IMR-90 (cell line): ENCODE measurements around the gene OPCML. TPM values are rescaled to one million over a fixed set of nuclear protein-coding genes. Genes with fewer than 3 reads are reported as not detected.

Experiments used
- ATAC-seq: fragments of 200-7000 bp; cut with Tn5 transposase; 2 replicates; pipeline ENCODE4 v1.9.1; 2020; ENCODE audit warnings: low read depth, mild to moderate bottlenecking, moderate library complexity
- BruUV-seq: library from RNA; stranded (reverse); fragments of 400-500 nt; replicated peaks from 2 replicates; lab custom pipeline; 2021; lab: Mats Ljungman, UMichigan
- CTCF ChIA-PET: fragments of 300-600 bp; formaldehyde crosslinking; extraction: SDS; loops from one replicate; lab custom pipeline; 2021; ENCODE audit warnings: antibody characterized with exemption; lab: Yijun Ruan, JAX
- POLR2A ChIA-PET: fragments of 300-600 bp; sonication (Branson Sonifier 250); formaldehyde crosslinking; loops from one replicate; lab custom pipeline; 2022; ENCODE audit warnings: antibody characterized with exemption; ENCODE audit not compliant: unreplicated experiment; lab: Charles Lee
- DNase-seq: peaks from one replicate; pipeline ENCODE4 v3.0.0; 2013
- H2AFZ ChIP-seq: replicated peaks from 2 replicates; pipeline ENCODE3; 2013; ENCODE audit warnings: low read length, mild to moderate bottlenecking; ENCODE audit not compliant: poor library complexity
- H2AK5ac ChIP-seq: 2 replicates; pipeline ENCODE4 v1.6.1; 2013; ENCODE audit warnings: low read depth, low read length, inconsistent platforms
- H2AK9ac ChIP-seq: replicated peaks from 2 replicates; pipeline ENCODE3; 2013; ENCODE audit warnings: mild to moderate bottlenecking, low read depth, low read length, moderate library complexity; ENCODE audit not compliant: poor library complexity
- H2BK120ac ChIP-seq: 2 replicates; pipeline ENCODE4 v1.6.1; 2013; ENCODE audit warnings: low read depth, low read length, inconsistent platforms
- H2BK15ac ChIP-seq: 3 replicates; pipeline ENCODE4 v1.6.1; 2013; ENCODE audit warnings: low read depth, low read length, inconsistent platforms
- H2BK20ac ChIP-seq: 2 replicates; pipeline ENCODE4 v1.6.1; 2013; ENCODE audit warnings: low read depth, mild to moderate bottlenecking, inconsistent platforms, low read length, moderate library complexity
- H2BK5ac ChIP-seq: 2 replicates; pipeline ENCODE4 v1.6.1; 2013; ENCODE audit warnings: mild to moderate bottlenecking, low read depth, low read length, inconsistent platforms; ENCODE audit not compliant: poor library complexity, severe bottlenecking
- H3K14ac ChIP-seq: replicated peaks from 2 replicates; pipeline ENCODE4 v1.6.1; 2013; ENCODE audit warnings: low read depth, low read length, inconsistent platforms
- H3K18ac ChIP-seq: 2 replicates; pipeline ENCODE4 v1.6.1; 2013; ENCODE audit warnings: low read depth, low read length, control low read depth
- H3K23ac ChIP-seq: 2 replicates; pipeline ENCODE4 v1.6.1; 2013; ENCODE audit warnings: low read depth, low read length, inconsistent platforms
- H3K27ac ChIP-seq: 2 replicates; pipeline ENCODE4 v1.5.1; 2013; ENCODE audit warnings: mild to moderate bottlenecking, control low read depth, low read length; ENCODE audit not compliant: insufficient read depth
- H3K27me3 ChIP-seq: 2 replicates; pipeline ENCODE4 v1.6.1; 2013; ENCODE audit warnings: low read length; ENCODE audit not compliant: control insufficient read depth, insufficient read depth
- H3K36me3 ChIP-seq: 2 replicates; pipeline ENCODE4 v1.6.1; 2013; ENCODE audit warnings: low read length, mixed read lengths; ENCODE audit not compliant: control insufficient read depth, insufficient read depth
- H3K4ac ChIP-seq: 2 replicates; pipeline ENCODE4 v1.6.1; 2013; ENCODE audit warnings: low read depth, low read length, inconsistent platforms
- H3K4me1 ChIP-seq: 2 replicates; pipeline ENCODE4 v1.6.1; 2013; ENCODE audit warnings: low read length, mixed read lengths; ENCODE audit not compliant: control insufficient read depth, insufficient read depth
- H3K4me2 ChIP-seq: 2 replicates; pipeline ENCODE4 v1.6.1; 2013; ENCODE audit warnings: low read depth, mild to moderate bottlenecking, control low read depth, low read length, moderate library complexity
- H3K4me3 ChIP-seq: 2 replicates; pipeline ENCODE4 v1.5.1; 2013; ENCODE audit warnings: low read depth, mild to moderate bottlenecking, control low read depth, low read length, moderate library complexity; ENCODE audit not compliant: insufficient read depth
- H3K56ac ChIP-seq: 2 replicates; pipeline ENCODE4 v1.6.1; 2013; ENCODE audit warnings: low read length, inconsistent platforms; ENCODE audit not compliant: insufficient read depth; ENCODE audit errors: extremely low read depth
- H3K79me1 ChIP-seq, 2 experiments: 2 replicates each; pipeline ENCODE4 v1.6.1; 2013; ENCODE audit warnings: low read length in 2 of 2, inconsistent platforms in 1 of 2, low read depth in 1 of 2
- H3K9ac ChIP-seq: 2 replicates; pipeline ENCODE4 v1.6.1; 2013; ENCODE audit warnings: low read depth, low read length, control low read depth
- H3K9me1 ChIP-seq: 2 replicates; pipeline ENCODE4 v1.6.1; 2013; ENCODE audit warnings: low read length, inconsistent platforms; ENCODE audit not compliant: insufficient read depth
- H3K9me3 ChIP-seq: 2 replicates; pipeline ENCODE4 v1.6.1; 2013; ENCODE audit warnings: low read length; ENCODE audit not compliant: control insufficient read depth, insufficient read depth
- H4K20me1 ChIP-seq: 2 replicates; pipeline ENCODE4 v1.6.1; 2013; ENCODE audit warnings: low read length, inconsistent platforms; ENCODE audit not compliant: insufficient read depth
- H4K5ac ChIP-seq: 2 replicates; pipeline ENCODE4 v1.6.1; 2013; ENCODE audit warnings: mild to moderate bottlenecking, low read depth, low read length, control low read depth
- H4K8ac ChIP-seq, 2 experiments: 2 replicates each; pipeline ENCODE4 v1.6.1; 2013; ENCODE audit warnings: low read depth in 2 of 2, low read length in 2 of 2, control low read depth in 1 of 2, inconsistent platforms in 1 of 2
- H4K91ac ChIP-seq: 2 replicates; pipeline ENCODE4 v1.6.1; 2013; ENCODE audit warnings: low read depth, low read length, inconsistent platforms; ENCODE audit not compliant: insufficient read depth
- BHLHE40 ChIP-seq: fragments of 150-350 bp; IDR thresholded peaks from 2 replicates; pipeline ENCODE4 v1.6.1; 2016; ENCODE audit warnings: mild to moderate bottlenecking, low read depth, low read length
- CEBPB ChIP-seq: IDR thresholded peaks from 2 replicates; pipeline ENCODE4 v1.6.1; 2012; ENCODE audit warnings: low read depth, low read length, improper control_type of control experiment
- CHD1 ChIP-seq: IDR thresholded peaks from 2 replicates; pipeline ENCODE4 v1.6.1; 2012; ENCODE audit warnings: low read depth, low read length, improper control_type of control experiment
- FOS ChIP-seq: fragments of 150-350 bp; IDR thresholded peaks from 2 replicates; pipeline ENCODE4 v1.6.1; 2016; ENCODE audit warnings: low read depth, low read length
- MAFK ChIP-seq: IDR thresholded peaks from 2 replicates; pipeline ENCODE4 v1.6.1; 2012; ENCODE audit warnings: low read depth, low read length, improper control_type of control experiment
- MAZ ChIP-seq: IDR thresholded peaks from 2 replicates; pipeline ENCODE4 v1.6.1; 2012; ENCODE audit warnings: low read depth, mild to moderate bottlenecking, low read length, improper control_type of control experiment, moderate library complexity, borderline replicate concordance
- MXI1 ChIP-seq: IDR thresholded peaks from 2 replicates; pipeline ENCODE4 v1.6.1; 2012; ENCODE audit warnings: low read depth, mild to moderate bottlenecking, low read length, moderate library complexity, borderline replicate concordance
- NFE2L2 ChIP-seq: fragments of 150-350 bp; IDR thresholded peaks from 2 replicates; pipeline ENCODE4 v1.6.1; 2016; ENCODE audit warnings: low read depth, mild to moderate bottlenecking, low read length
- POLR2A ChIP-seq: IDR thresholded peaks from 2 replicates; pipeline ENCODE4 v1.6.1; 2012; ENCODE audit warnings: mild to moderate bottlenecking, low read depth, low read length
- RAD21 ChIP-seq: IDR thresholded peaks from 2 replicates; pipeline ENCODE4 v1.6.1; 2012; ENCODE audit warnings: low read length, improper control_type of control experiment
- RCOR1 ChIP-seq: IDR thresholded peaks from 2 replicates; pipeline ENCODE4 v1.6.1; 2012; ENCODE audit warnings: mild to moderate bottlenecking, low read length, improper control_type of control experiment; ENCODE audit not compliant: insufficient replicate concordance
- RFX5 ChIP-seq: IDR thresholded peaks from 2 replicates; pipeline ENCODE4 v1.8.0; 2012; ENCODE audit warnings: low read depth, mild to moderate bottlenecking, low read length, moderate library complexity
- SMC3 ChIP-seq: fragments of 150-350 bp; IDR thresholded peaks from 2 replicates; pipeline ENCODE4 v1.6.1; 2016; ENCODE audit warnings: low read depth, mild to moderate bottlenecking, antibody characterized with exemption, low read length, moderate library complexity
- WGBS, 2 experiments: methylation state at CpG; one replicate each; pipeline versions ENCODE4 v1.1.5 to v1.1.7; 2013; ENCODE audit warnings: missing lambda C conversion rate in 2 of 2; ENCODE audit not compliant: insufficient read length in 1 of 2; ENCODE audit errors: extremely low coverage in 2 of 2; 5-methylcytosine and 5-hydroxymethylcytosine counted together
- dilution Hi-C: fragments of 300-500 bp; cut with HindIII; formaldehyde crosslinking; loops from one replicate; pipeline ENCODE4 v1.14.3; 2018; ENCODE audit warnings: low sequenced_read_pairs; ENCODE audit not compliant: unreplicated experiment
- in situ Hi-C: fragments of 300-500 bp; cut with MboI; formaldehyde crosslinking; loops from 3 replicates; pipeline ENCODE4 v1.14.3; 2019; ENCODE audit warnings: low sequenced_read_pairs, inconsistent platforms, mixed read lengths
- intact Hi-C: fragments of 100-400 bp; cut with micrococcal nuclease; formaldehyde crosslinking; loops from 2 replicates; pipeline ENCODE4 v1.10.0; 2022
- polyA plus RNA-seq, 3 experiments: library from polyadenylated mRNA; depleted of rRNA; stranded (reverse); fragments of >200 nt; gene quantifications; 2 replicates each; pipeline ENCODE4 v1.2.3, GENCODE V29; 2012; ENCODE audit warnings: low replicate concordance in 1 of 3
- total RNA-seq: library from RNA; depleted of rRNA; stranded (reverse); fragments of >200 nt; gene quantifications from 2 replicates; pipeline ENCODE4 v1.2.3, GENCODE V29; 2012
- TF ChIP-seq, protein P1 (sequence below): fragments of 150-350 bp; IDR thresholded peaks from 2 replicates; pipeline ENCODE4 v1.6.1; 2017; ENCODE audit warnings: mild to moderate bottlenecking, antibody characterized with exemption, low read length, low read depth
- TF ChIP-seq, protein P2 (sequence below): fragments of 150-350 bp; IDR thresholded peaks from 2 replicates; pipeline ENCODE4 v1.6.1; 2016; ENCODE audit warnings: low read depth, mild to moderate bottlenecking, low read length, moderate library complexity, borderline replicate concordance
- TF ChIP-seq, protein P3 (sequence below): conservative IDR thresholded peaks from 2 replicates; pipeline ENCODE4 v1.5.1; 2012; ENCODE audit warnings: mild to moderate bottlenecking, low read depth, low read length, improper control_type of control experiment

OPCML gene
- total and polyA plus RNA-seq, 2 of the 4 experiments (the other 2 are of a cell fraction) = under 0.01 to 2.6 TPM

DNA sequence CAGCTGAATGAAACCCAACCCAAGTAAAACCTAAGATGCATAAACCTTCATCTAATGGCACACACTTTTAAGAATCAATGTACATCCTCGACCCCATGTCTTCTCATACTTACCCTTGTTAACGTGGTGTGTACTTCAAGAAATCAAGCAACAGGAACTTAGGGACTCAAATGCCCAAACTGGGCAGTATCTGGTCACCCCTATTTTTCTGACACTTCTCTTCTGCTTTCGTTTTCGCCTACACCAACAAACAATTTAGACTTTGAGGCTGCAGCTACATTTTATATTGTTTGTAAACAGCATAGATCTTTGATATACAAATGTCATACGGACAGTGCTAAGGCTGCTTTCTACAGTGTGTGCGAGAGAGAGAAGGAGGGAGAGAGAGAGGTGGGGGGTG, 1117.8 kb downstream of the OPCML start:
- CTCF ChIA-PET = no interaction called here
- H3K4ac ChIP-seq = no peak overlapping the region
- no peak overlapping the region for H2AFZ ChIP-seq
- intact Hi-C loops = no loop called here
- H3K14ac ChIP-seq = no peak overlapping the region
- H3K36me3 ChIP-seq = no peaks in the 10 kb centered on the region
- H4K8ac ChIP-seq = no peak overlapping the region
- no peak overlapping the region for H2AK9ac ChIP-seq
- H3K4me2 ChIP-seq = no peak overlapping the region
- WGBS, 2 experiments = no CpG with 5 or more reads among the region's 6 CpGs
- POLR2A ChIA-PET = no interaction called here
- no peak overlapping the region for H2AK5ac ChIP-seq
- no TSS peak for BruUV-seq
- no peak overlapping the region for H3K18ac ChIP-seq
- H3K4me3 ChIP-seq = no peak overlapping the region
- ATAC-seq = no peak
- no peak overlapping the region for H2BK5ac ChIP-seq
- H3K56ac ChIP-seq = no peak overlapping the region
- no peaks in the 10 kb centered on the region for H3K9me3 ChIP-seq
- no peak overlapping the region for H4K91ac ChIP-seq
- no peaks in the 10 kb centered on the region for H3K4me1 ChIP-seq
- dilution Hi-C loops = no loop called here
- H3K27ac ChIP-seq = no peak overlapping the region
- DNase-seq = no peak
- in situ Hi-C loops = no loop called here
- no peak overlapping the region for H2BK120ac ChIP-seq
- TF ChIP-seq, protein P1, sequence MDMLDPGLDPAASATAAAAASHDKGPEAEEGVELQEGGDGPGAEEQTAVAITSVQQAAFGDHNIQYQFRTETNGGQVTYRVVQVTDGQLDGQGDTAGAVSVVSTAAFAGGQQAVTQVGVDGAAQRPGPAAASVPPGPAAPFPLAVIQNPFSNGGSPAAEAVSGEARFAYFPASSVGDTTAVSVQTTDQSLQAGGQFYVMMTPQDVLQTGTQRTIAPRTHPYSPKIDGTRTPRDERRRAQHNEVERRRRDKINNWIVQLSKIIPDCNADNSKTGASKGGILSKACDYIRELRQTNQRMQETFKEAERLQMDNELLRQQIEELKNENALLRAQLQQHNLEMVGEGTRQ = no peak
- TF ChIP-seq CHD1 = no peak
- no peak for TF ChIP-seq MAFK
- TF ChIP-seq RCOR1 = no peak
- TF ChIP-seq, protein P2, sequence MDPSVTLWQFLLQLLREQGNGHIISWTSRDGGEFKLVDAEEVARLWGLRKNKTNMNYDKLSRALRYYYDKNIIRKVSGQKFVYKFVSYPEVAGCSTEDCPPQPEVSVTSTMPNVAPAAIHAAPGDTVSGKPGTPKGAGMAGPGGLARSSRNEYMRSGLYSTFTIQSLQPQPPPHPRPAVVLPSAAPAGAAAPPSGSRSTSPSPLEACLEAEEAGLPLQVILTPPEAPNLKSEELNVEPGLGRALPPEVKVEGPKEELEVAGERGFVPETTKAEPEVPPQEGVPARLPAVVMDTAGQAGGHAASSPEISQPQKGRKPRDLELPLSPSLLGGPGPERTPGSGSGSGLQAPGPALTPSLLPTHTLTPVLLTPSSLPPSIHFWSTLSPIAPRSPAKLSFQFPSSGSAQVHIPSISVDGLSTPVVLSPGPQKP = no peak
- TF ChIP-seq, protein P3, sequence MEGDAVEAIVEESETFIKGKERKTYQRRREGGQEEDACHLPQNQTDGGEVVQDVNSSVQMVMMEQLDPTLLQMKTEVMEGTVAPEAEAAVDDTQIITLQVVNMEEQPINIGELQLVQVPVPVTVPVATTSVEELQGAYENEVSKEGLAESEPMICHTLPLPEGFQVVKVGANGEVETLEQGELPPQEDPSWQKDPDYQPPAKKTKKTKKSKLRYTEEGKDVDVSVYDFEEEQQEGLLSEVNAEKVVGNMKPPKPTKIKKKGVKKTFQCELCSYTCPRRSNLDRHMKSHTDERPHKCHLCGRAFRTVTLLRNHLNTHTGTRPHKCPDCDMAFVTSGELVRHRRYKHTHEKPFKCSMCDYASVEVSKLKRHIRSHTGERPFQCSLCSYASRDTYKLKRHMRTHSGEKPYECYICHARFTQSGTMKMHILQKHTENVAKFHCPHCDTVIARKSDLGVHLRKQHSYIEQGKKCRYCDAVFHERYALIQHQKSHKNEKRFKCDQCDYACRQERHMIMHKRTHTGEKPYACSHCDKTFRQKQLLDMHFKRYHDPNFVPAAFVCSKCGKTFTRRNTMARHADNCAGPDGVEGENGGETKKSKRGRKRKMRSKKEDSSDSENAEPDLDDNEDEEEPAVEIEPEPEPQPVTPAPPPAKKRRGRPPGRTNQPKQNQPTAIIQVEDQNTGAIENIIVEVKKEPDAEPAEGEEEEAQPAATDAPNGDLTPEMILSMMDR = no peak
- TF ChIP-seq RAD21 = no peak
- no peak for TF ChIP-seq FOS
- TF ChIP-seq POLR2A = no peak
- TF ChIP-seq CEBPB = no peak
- no peak for TF ChIP-seq BHLHE40
- TF ChIP-seq MAZ = no peak
- TF ChIP-seq SMC3 = no peak
- no peak for TF ChIP-seq RFX5
- no peak for TF ChIP-seq NFE2L2
- TF ChIP-seq MXI1 = no peak
- H3K23ac ChIP-seq = no peak overlapping the region
- no peaks in the 10 kb centered on the region for H3K79me1 ChIP-seq
- H3K27me3 ChIP-seq = no peaks in the 10 kb centered on the region; the same call in 1 of the 2 replicates
- no peak overlapping the region for H4K5ac ChIP-seq
- no peak overlapping the region for H2BK15ac ChIP-seq
- no peaks in the 10 kb centered on the region for H3K9me1 ChIP-seq
- no peak overlapping the region for H2BK20ac ChIP-seq
- no peak overlapping the region for H3K9ac ChIP-seq
- no peaks in the 10 kb centered on the region for H4K20me1 ChIP-seq
